GM12878 (cell line): ENCODE measurements around the gene EVX2. TPM values are rescaled to one million over a fixed set of nuclear protein-coding genes. Genes with fewer than 3 reads are reported as not detected.

Experiments
- ATAC-seq: fragments of 200-7000 bp; cut with Tn5 transposase; 3 replicates; pipeline ENCODE4 v1.9.1; 2020; ENCODE audit warnings: mild to moderate bottlenecking, moderate library complexity
- BruUV-seq: library from RNA; stranded (reverse); fragments of 400-500 nt; replicated peaks from 2 replicates; lab custom pipeline; 2021; lab: Mats Ljungman, UMichigan
- CTCF ChIA-PET: fragments of 300-600 bp; sonication (Branson Sonifier 250); formaldehyde crosslinking; extraction: SDS; loops from one replicate; lab custom pipeline; 2021; ENCODE audit warnings: inconsistent platforms; lab: Yijun Ruan, JAX
- POLR2A ChIA-PET: fragments of 350-600 bp; formaldehyde crosslinking; extraction: SDS; loops from one replicate; lab custom pipeline; 2021; ENCODE audit warnings: inconsistent platforms; lab: Charles Lee
- RAD21 ChIA-PET: fragments of 300-600 bp; sonication (Branson Sonifier 250); formaldehyde crosslinking; loops from one replicate; lab custom pipeline; 2023; ENCODE audit warnings: antibody characterized with exemption; ENCODE audit not compliant: unreplicated experiment; lab: Charles Lee
- SMC1A ChIA-PET: fragments of 300-600 bp; sonication (Branson Sonifier 250); formaldehyde crosslinking; loops from one replicate; lab custom pipeline; 2023; ENCODE audit not compliant: unreplicated experiment, uncharacterized antibody; lab: Charles Lee
- DNase-seq: peaks from one replicate; pipeline ENCODE4 v3.0.0-alpha.2; 2011; ENCODE audit warnings: low read depth, low spot score
- FAIRE-seq: peaks from 3 replicates; lab custom pipeline; 2011; peaks lifted over from hg19 to GRCh38; lab: Jason Lieb, UNC
- H2AFZ ChIP-seq: 2 replicates; pipeline ENCODE4 v1.6.0; 2011; ENCODE audit warnings: low read depth, low read length, control low read depth; ENCODE audit not compliant: control insufficient read depth
- H3K27ac ChIP-seq: 2 replicates; pipeline ENCODE4 v1.5.1; 2011; ENCODE audit warnings: control low read depth; ENCODE audit not compliant: control insufficient read depth, insufficient read depth
- H3K27me3 ChIP-seq, 2 experiments: replicated peaks in 1 of 2; 2 replicates each; pipeline versions ENCODE4 v1.6.0 to v1.6.1; 2011; ENCODE audit warnings: low read length in 1 of 2; ENCODE audit not compliant: control insufficient read depth in 2 of 2, insufficient read depth in 2 of 2
- H3K36me3 ChIP-seq, 2 experiments: 2 replicates each; pipeline ENCODE4 v1.5.1; 2011; ENCODE audit warnings: low read length in 1 of 2; ENCODE audit not compliant: control insufficient read depth in 2 of 2, insufficient read depth in 2 of 2
- H3K4me1 ChIP-seq: 2 replicates; pipeline ENCODE4 v1.6.1; 2011; ENCODE audit warnings: mild to moderate bottlenecking, low read length, moderate library complexity, mixed read lengths; ENCODE audit not compliant: control insufficient read depth, insufficient read depth
- H3K4me2 ChIP-seq: 2 replicates; pipeline ENCODE4 v1.6.0; 2011; ENCODE audit warnings: control low read depth; ENCODE audit not compliant: control insufficient read depth, insufficient read depth
- H3K4me3 ChIP-seq: fragments of 200-600 bp; sonication (generic); 2 replicates; pipeline ENCODE4 v1.5.1; 2016
- H3K79me2 ChIP-seq: 2 replicates; pipeline ENCODE4 v1.6.0; 2011; ENCODE audit warnings: low read length; ENCODE audit not compliant: control insufficient read depth, insufficient read depth
- H3K9ac ChIP-seq: 2 replicates; pipeline ENCODE4 v1.8.0; 2011; ENCODE audit warnings: low read length, control low read depth, mixed read lengths; ENCODE audit not compliant: control insufficient read depth, insufficient read depth
- H3K9me3 ChIP-seq: replicated peaks from 3 replicates; pipeline ENCODE4 v1.5.1; 2011; ENCODE audit warnings: mild to moderate bottlenecking, low read length; ENCODE audit not compliant: control insufficient read depth, insufficient read depth
- H4K20me1 ChIP-seq: 2 replicates; pipeline ENCODE4 v1.6.0; 2011; ENCODE audit not compliant: control insufficient read depth, insufficient read depth
- CHD1 ChIP-seq: IDR thresholded peaks from 2 replicates; pipeline ENCODE4 v1.6.1; 2012; ENCODE audit warnings: low read depth, low read length, improper control_type of control experiment
- CHD2 ChIP-seq: IDR thresholded peaks from 2 replicates; pipeline ENCODE4 v1.6.1; 2011; ENCODE audit warnings: low read depth, low read length, improper control_type of control experiment, borderline replicate concordance
- CHD4 ChIP-seq: fragments of 200-600 bp; sonication (generic); IDR thresholded peaks from 2 replicates; pipeline ENCODE4 v1.6.1; 2016; ENCODE audit warnings: mild to moderate bottlenecking
- ESRRA ChIP-seq: IDR thresholded peaks from 2 replicates; pipeline ENCODE4 v1.6.1; 2012; ENCODE audit warnings: mild to moderate bottlenecking, low read length, improper control_type of control experiment
- FOXK2 ChIP-seq: fragments of 450-650 bp; IDR thresholded peaks from 2 replicates; pipeline ENCODE4 v1.6.1; 2017; ENCODE audit warnings: mild to moderate bottlenecking, moderate library complexity
- HDAC2 ChIP-seq: fragments of 200-600 bp; sonication (generic); IDR thresholded peaks from 2 replicates; pipeline ENCODE4 v1.6.1; 2017
- IKZF1 ChIP-seq: fragments of 450-650 bp; conservative IDR thresholded peaks from 2 replicates; pipeline ENCODE4 v1.6.1; 2017; ENCODE audit warnings: antibody characterized with exemption, mild to moderate bottlenecking
- PAX8 ChIP-seq: fragments of 450-650 bp; IDR thresholded peaks from 2 replicates; pipeline ENCODE4 v1.6.1; 2017; ENCODE audit warnings: mild to moderate bottlenecking, moderate library complexity
- RUNX3 ChIP-seq: IDR thresholded peaks from 2 replicates; pipeline ENCODE4 v1.6.1; 2012; ENCODE audit warnings: low read length, inconsistent platforms
- SMAD5 ChIP-seq: IDR thresholded peaks from 2 replicates; pipeline ENCODE4 v1.6.1; 2016; ENCODE audit warnings: antibody characterized with exemption, low read depth
- SRF ChIP-seq, 2 experiments: IDR thresholded peaks; 2 replicates each; pipeline ENCODE4 v1.6.1; 2011; ENCODE audit warnings: low read depth in 2 of 2, low read length in 2 of 2, mild to moderate bottlenecking in 1 of 2, moderate library complexity in 1 of 2
- SUZ12 ChIP-seq: fragments of 200-600 bp; sonication (generic); IDR thresholded peaks from one replicate; pipeline ENCODE4 v1.6.1; 2018; ENCODE audit warnings: antibody characterized with exemption, mild to moderate bottlenecking; ENCODE audit not compliant: unreplicated experiment
- TARDBP ChIP-seq: IDR thresholded peaks from 2 replicates; pipeline ENCODE4 v1.6.1; 2016; ENCODE audit warnings: borderline replicate concordance
- USF1 ChIP-seq: IDR thresholded peaks from 2 replicates; pipeline ENCODE4 v1.6.1; 2011; ENCODE audit warnings: borderline replicate concordance, low read depth, mild to moderate bottlenecking, moderate library complexity, mixed read lengths, low read length; ENCODE audit not compliant: insufficient read depth; ENCODE audit errors: extremely low read length
- WGBS: methylation state at CpG from one replicate; pipeline ENCODE4 v1.1.6; 2016; ENCODE audit warnings: low lambda C conversion rate; ENCODE audit not compliant: insufficient replicate concordance, insufficient coverage; ENCODE audit errors: missing lambda C conversion rate; 5-methylcytosine and 5-hydroxymethylcytosine counted together
- in situ Hi-C: fragments of 300-500 bp; cut with MboI; formaldehyde crosslinking; loops from 9 replicates; pipeline ENCODE4 v1.14.3; 2018; ENCODE audit warnings: mixed read lengths
- intact Hi-C: fragments of 100-400 bp; cut with micrococcal nuclease; formaldehyde crosslinking; loops from one replicate; pipeline ENCODE4 v1.14.2; 2022; ENCODE audit not compliant: unreplicated experiment
- polyA plus RNA-seq, 11 experiments: library from polyadenylated mRNA; depleted of rRNA in 4 of 11; unstranded in 6 of 11; stranded (reverse) in 5 of 11; fragments of >200 nt; fragmentation: Nextera tagmentation in 4 of 11; fragmentation: Illumina TruSeq in 1 of 11; extraction: Ambion mirVana in 4 of 11; extraction: Trizol in 1 of 11; gene quantifications; 1 replicate in 1 of 11; 2 replicates in 10 of 11; pipeline versions ENCODE4 v1.2.1 to v1.2.3, GENCODE V29; 2011 to 2016; ENCODE audit warnings: inconsistent platforms in 2 of 11, missing spikeins in 2 of 11, low read depth in 1 of 11
- total RNA-seq, 4 experiments: library from RNA; depleted of rRNA in 3 of 4; stranded (reverse); fragments of >200 nt in 3 of 4; fragmentation: Illumina TruSeq in 1 of 4; extraction: Trizol in 1 of 4; gene quantifications; 2 replicates each; pipeline versions ENCODE4 v1.2.1 to v1.2.3, GENCODE V29; 2013 to 2021
- TF ChIP-seq, protein P1 (sequence below): IDR thresholded peaks from 2 replicates; pipeline ENCODE4 v1.6.1; 2012; ENCODE audit warnings: low read length, inconsistent platforms
- TF ChIP-seq, protein P2 (sequence below): fragments of 450-650 bp; IDR thresholded peaks from 2 replicates; pipeline ENCODE4 v1.6.1; 2014; ENCODE audit warnings: mild to moderate bottlenecking
- TF ChIP-seq, protein P3 (sequence below), 3 experiments: IDR thresholded peaks in 2 of 3; conservative IDR thresholded peaks in 1 of 3; 2 replicates each; pipeline ENCODE4 v1.5.1; 2011; ENCODE audit warnings: low read depth in 3 of 3, low read length in 3 of 3, mild to moderate bottlenecking in 3 of 3, control low read depth in 2 of 3, moderate library complexity in 2 of 3, inconsistent platforms in 1 of 3, mixed read lengths in 1 of 3; ENCODE audit not compliant: control insufficient read depth in 2 of 3, insufficient read depth in 1 of 3; ENCODE audit errors: extremely low read depth in 1 of 3
- TF ChIP-seq, protein P4 (sequence below): IDR thresholded peaks from 2 replicates; pipeline ENCODE4 v1.6.1; 2011; ENCODE audit warnings: borderline replicate concordance, low read depth, mild to moderate bottlenecking, moderate library complexity, low read length; ENCODE audit not compliant: insufficient read depth, poor library complexity, severe bottlenecking

EVX2 gene
- total and polyA plus RNA-seq, 10 of the 15 experiments (the other 5 are each of a cell fraction or from before 2014, with no cell fraction given) = not detected

DNA sequence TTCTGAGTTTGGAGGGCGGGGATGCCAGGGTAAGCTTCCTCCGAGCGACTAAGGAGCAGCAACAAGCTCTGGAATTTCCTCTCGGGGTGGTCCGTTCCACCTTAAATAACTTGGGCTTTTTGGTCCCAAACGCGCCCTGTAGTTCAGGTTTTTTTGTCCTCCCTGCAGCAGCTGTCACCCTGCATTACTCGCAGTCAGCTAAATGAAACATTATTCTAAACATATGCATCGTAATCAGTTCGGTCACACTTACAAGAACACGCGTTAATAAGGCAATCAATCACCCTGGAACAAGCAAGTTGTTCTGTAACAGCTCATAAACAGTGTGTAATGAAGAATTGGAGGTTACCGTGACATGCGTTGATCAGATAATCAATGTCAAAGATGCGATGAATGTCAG is 8.3 kb downstream of the EVX2 start (continued):
- TF ChIP-seq, protein P1, sequence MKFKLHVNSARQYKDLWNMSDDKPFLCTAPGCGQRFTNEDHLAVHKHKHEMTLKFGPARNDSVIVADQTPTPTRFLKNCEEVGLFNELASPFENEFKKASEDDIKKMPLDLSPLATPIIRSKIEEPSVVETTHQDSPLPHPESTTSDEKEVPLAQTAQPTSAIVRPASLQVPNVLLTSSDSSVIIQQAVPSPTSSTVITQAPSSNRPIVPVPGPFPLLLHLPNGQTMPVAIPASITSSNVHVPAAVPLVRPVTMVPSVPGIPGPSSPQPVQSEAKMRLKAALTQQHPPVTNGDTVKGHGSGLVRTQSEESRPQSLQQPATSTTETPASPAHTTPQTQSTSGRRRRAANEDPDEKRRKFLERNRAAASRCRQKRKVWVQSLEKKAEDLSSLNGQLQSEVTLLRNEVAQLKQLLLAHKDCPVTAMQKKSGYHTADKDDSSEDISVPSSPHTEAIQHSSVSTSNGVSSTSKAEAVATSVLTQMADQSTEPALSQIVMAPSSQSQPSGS = no peak
- TF ChIP-seq SUZ12 (no peak), FOXK2 (no peak), IKZF1 (no peak), PAX8 (no peak), CHD1 (no peak), USF1 (no peak), RUNX3 (no peak), CHD4 (no peak)
- TF ChIP-seq, protein P2, sequence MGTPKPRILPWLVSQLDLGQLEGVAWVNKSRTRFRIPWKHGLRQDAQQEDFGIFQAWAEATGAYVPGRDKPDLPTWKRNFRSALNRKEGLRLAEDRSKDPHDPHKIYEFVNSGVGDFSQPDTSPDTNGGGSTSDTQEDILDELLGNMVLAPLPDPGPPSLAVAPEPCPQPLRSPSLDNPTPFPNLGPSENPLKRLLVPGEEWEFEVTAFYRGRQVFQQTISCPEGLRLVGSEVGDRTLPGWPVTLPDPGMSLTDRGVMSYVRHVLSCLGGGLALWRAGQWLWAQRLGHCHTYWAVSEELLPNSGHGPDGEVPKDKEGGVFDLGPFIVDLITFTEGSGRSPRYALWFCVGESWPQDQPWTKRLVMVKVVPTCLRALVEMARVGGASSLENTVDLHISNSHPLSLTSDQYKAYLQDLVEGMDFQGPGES = no peak

GRCh38 chr2:176074919-176075425 is 8.8 kb downstream of the EVX2 start:
- POLR2A ChIA-PET = no interaction called here
- in situ Hi-C loops = no loop called here
- TF ChIP-seq, protein P3, sequence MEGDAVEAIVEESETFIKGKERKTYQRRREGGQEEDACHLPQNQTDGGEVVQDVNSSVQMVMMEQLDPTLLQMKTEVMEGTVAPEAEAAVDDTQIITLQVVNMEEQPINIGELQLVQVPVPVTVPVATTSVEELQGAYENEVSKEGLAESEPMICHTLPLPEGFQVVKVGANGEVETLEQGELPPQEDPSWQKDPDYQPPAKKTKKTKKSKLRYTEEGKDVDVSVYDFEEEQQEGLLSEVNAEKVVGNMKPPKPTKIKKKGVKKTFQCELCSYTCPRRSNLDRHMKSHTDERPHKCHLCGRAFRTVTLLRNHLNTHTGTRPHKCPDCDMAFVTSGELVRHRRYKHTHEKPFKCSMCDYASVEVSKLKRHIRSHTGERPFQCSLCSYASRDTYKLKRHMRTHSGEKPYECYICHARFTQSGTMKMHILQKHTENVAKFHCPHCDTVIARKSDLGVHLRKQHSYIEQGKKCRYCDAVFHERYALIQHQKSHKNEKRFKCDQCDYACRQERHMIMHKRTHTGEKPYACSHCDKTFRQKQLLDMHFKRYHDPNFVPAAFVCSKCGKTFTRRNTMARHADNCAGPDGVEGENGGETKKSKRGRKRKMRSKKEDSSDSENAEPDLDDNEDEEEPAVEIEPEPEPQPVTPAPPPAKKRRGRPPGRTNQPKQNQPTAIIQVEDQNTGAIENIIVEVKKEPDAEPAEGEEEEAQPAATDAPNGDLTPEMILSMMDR (IDR thresholded peaks at IDR 0.05 in 2 of 3, conservative IDR thresholded peaks at IDR 0.05 in 1 of 3; ENCODE audit: control insufficient read depth in 2 of 3, extremely low read depth in 1 of 3, insufficient read depth in 1 of 3, low read depth in 3 of 3, low read length in 3 of 3) = no peak
- TF ChIP-seq CHD2 (no peak), ESRRA (no peak), CHD4 (no peak), SRF (IDR thresholded peaks at IDR 0.05; ENCODE audit: low read depth in 2 of 2, low read length in 2 of 2) (no peak), SMAD5 (no peak), HDAC2 (no peak), TARDBP (no peak)
- TF ChIP-seq, protein P4, sequence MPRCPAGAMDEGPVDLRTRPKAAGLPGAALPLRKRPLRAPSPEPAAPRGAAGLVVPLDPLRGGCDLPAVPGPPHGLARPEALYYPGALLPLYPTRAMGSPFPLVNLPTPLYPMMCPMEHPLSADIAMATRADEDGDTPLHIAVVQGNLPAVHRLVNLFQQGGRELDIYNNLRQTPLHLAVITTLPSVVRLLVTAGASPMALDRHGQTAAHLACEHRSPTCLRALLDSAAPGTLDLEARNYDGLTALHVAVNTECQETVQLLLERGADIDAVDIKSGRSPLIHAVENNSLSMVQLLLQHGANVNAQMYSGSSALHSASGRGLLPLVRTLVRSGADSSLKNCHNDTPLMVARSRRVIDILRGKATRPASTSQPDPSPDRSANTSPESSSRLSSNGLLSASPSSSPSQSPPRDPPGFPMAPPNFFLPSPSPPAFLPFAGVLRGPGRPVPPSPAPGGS = no peak
- TF ChIP-seq, all 136 proteins: peak for 0
- DNase-seq = no peak
- H3K4me3 ChIP-seq = no peak overlapping the region
- H4K20me1 ChIP-seq = no peaks in the 10 kb centered on the region
- no TSS peak for BruUV-seq
- intact Hi-C loops = no loop called here
- ChIA-PET SMC1A (interaction anchor here (1.1 to 1.6 kb wide), 2 partner anchors 10 to 385 kb away, joined by 3 to 4 read pairs; no protein-coding TSS in a partner anchor), RAD21 (no interaction called here), CTCF (interaction anchor here (0.8 to 2.0 kb wide), 3 partner anchors 23 to 387 kb away, joined by 3 to 8 read pairs (median 5); no protein-coding TSS in a partner anchor)
- peaks cover 6 to 35% of the 10 kb centered on the region in 2 experiments for H3K27me3 ChIP-seq
- no peaks in the 10 kb centered on the region for H3K4me1 ChIP-seq
- no peaks in the 10 kb centered on the region for H3K36me3 ChIP-seq
- no peak overlapping the region for H3K9ac ChIP-seq
- no peak overlapping the region for H3K4me2 ChIP-seq
- no peak for ATAC-seq
- H3K79me2 ChIP-seq = no peaks in the 10 kb centered on the region
- no peak for FAIRE-seq
- no peak overlapping the region for H3K27ac ChIP-seq
- no peak overlapping the region for H2AFZ ChIP-seq
- H3K9me3 ChIP-seq = no peaks in the 10 kb centered on the region; the same call in 1 of the 3 replicates
- 12% methylated on average over 7 of the region's 7 CpGs for WGBS
